ENCODE data around the gene EXOC6.

The EXOC6 gene

DNA sequence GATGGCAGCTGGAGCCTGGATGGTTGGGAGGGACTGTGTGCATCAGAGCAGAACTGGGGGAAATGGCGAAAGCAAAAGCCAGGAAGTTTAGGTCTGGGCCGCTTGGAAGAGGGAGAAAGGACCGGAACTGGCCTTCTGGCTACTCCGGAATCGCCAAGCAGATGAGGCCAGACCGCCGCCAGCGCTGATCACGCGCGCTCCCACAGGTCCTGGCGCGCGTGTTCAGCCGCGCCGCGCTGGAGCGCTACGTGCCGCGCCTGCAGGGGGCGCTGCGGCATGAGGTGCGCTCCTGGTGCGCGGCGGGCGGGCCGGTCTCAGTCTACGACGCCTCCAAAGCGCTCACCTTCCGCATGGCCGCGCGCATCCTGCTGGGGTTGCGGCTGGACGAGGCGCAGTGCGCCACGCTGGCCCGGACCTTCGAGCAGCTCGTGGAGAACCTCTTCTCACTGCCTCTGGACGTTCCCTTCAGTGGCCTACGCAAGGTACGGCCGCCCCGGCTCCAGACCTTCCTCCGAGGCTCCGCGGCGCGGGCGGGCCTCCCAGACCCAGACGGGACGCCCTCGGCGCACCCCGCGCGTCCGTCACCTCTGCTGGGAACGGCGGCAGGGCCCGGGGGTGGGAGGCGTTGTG lies 214.3 kb downstream of the EXOC6 start:
- H3K9me3 ChIP-seq (ENCODE audit: low read depth, low read length): no peaks in the 10 kb centered on the region
- no peak for DNase-seq (ENCODE audit: low read depth, low spot score)
- TF ChIP-seq EZH2 (IDR thresholded peaks at IDR 0.05) (no peak), FOXP2 (optimal IDR thresholded peaks at IDR 0.05; ENCODE audit: control extremely low read depth, extremely low read length, insufficient read depth) (no peak), POLR2AphosphoS5 (IDR thresholded peaks at IDR 0.05; ENCODE audit: borderline replicate concordance, low read depth, low read length) (no peak)
- no peak overlapping the region for H3K9ac ChIP-seq (ENCODE audit: insufficient read length)
- no peaks in the 10 kb centered on the region for H3K36me3 ChIP-seq (ENCODE audit: insufficient read depth, low read length)
- no peak overlapping the region for H3K4me3 ChIP-seq
- H3K27ac ChIP-seq: no peak overlapping the region

DNA sequence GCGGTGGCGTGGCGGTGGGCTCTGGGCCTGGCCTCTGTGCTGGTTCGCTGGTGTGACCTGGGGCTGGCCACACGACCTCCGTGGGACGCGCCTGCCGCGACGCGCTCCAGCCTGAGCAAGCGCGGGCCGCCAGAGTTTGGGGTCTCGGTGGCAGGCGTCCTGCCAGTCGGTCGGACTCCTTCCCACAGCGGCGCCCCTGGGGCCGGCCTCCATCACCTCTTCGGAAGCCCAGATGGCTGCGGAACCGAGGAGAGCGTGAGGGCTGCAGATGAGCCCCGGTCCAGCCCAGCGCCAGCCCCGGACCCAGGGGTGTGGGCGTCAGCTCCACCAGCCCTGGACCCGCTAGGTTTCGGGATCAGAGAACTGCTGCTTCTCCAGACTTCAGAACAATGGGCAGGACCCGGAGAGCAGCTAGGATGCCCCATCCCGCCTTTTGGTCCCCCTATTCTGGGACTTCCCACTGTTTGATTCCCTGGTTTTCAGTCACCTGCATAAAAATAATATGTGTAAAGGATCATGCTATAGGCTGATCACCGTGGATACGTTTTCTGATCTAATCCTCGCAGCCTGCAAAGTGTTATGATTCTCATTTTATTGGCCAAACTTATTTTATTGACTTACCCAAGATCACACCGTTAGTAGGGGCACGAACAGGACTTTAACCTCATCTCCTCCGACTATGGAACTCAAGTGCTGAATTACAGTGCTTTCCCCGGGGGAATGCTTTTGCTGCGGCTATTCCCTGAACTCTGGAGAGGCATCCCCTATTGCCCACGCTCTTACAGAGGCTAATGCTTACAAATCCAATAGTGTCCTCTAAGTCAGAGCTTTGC lies 215.0 kb downstream of the EXOC6 start:
- H3K4me3 ChIP-seq: no peak overlapping the region
- no peak for DNase-seq (ENCODE audit: low read depth, low spot score)
- no peak overlapping the region for H3K27ac ChIP-seq
- no peaks in the 10 kb centered on the region for H3K9me3 ChIP-seq (ENCODE audit: low read depth, low read length)
- H3K9ac ChIP-seq (ENCODE audit: insufficient read length): no peak overlapping the region
- TF ChIP-seq EZH2 (IDR thresholded peaks at IDR 0.05): no peak
- no peak for TF ChIP-seq POLR2AphosphoS5 (IDR thresholded peaks at IDR 0.05; ENCODE audit: borderline replicate concordance, low read depth, low read length)
- no peak for TF ChIP-seq FOXP2 (optimal IDR thresholded peaks at IDR 0.05; ENCODE audit: control extremely low read depth, extremely low read length, insufficient read depth)
- no peaks in the 10 kb centered on the region for H3K36me3 ChIP-seq (ENCODE audit: insufficient read depth, low read length)

DNA sequence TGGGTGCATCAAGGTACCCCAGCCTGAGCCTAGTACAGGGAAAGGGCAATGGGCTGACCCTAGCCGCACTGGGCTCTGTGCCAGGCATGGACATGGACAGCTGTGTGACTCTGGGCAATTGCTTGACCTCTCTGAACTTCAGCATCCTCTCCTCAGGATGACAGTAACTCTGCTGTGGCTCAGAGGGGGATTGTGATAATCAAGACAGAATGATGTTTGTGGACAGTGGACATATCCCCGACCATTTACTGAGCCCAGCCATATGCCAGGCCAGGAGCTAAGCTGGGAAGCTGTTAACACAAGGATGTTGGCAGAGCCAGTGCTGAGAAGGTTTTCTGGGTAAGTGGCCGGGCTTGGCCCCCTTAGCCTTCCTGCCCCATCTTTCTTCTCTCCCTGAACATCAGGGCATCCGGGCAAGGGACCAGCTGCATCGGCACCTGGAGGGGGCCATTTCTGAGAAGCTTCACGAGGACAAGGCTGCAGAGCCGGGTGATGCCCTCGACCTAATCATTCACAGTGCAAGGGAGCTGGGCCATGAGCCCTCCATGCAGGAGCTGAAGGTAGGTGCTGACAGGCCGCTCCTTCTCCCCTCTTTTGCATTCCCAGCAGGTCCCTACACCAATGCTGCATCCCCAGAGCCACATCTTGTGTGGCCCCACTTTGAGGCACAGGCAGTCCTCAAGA lies 215.8 kb downstream of the EXOC6 start:
- Histone ChIP-seq H3K27ac (no peak overlapping the region), H3K9ac (ENCODE audit: insufficient read length) (no peak overlapping the region), H3K9me3 (ENCODE audit: low read depth, low read length) (no peaks in the 10 kb centered on the region), H3K4me3 (no peak overlapping the region), H3K36me3 (ENCODE audit: insufficient read depth, low read length) (no peaks in the 10 kb centered on the region)
- DNase-seq (ENCODE audit: low read depth, low spot score): no peak
- TF ChIP-seq FOXP2 (optimal IDR thresholded peaks at IDR 0.05; ENCODE audit: control extremely low read depth, extremely low read length, insufficient read depth) (no peak), EZH2 (IDR thresholded peaks at IDR 0.05) (no peak), POLR2AphosphoS5 (IDR thresholded peaks at IDR 0.05; ENCODE audit: borderline replicate concordance, low read depth, low read length) (no peak)

DNA sequence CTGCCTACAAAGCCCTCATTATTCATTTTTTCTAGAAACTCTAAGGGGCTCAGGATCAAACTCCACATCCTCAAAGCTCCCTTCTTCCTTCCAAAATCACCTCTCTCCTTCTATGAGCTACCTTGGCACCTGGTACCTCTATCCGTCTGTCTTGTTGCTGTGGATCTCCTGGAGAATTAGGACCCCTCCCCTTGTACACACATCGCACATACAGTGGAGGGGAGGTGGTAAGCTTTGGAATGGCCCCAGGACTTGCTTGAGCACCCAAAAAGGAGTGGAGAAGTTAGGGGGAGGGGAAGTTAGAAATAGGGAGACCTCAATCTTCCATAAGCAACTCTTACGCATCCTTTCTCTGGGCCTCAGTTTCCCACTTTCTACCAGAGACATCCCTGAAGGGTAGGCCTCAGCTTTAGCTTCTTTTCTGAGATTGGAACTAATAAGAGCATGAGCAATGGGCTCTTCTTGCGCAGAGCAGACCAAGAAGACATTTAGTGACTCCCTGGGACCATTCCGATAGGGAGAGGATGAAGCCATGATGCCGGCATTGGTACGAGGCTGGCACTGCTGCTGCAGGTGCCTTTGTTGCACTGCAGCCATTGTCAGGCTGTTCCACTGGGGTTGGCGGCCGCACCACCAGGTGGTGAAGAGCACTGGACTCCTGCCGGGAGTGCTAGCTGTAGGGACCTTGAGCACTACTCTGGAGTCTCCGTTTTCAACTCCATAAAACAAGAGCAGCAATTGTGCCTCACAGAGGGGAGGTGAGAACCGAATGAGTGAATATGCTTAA lies 216.7 kb downstream of the EXOC6 start:
- Histone ChIP-seq H3K9me3 (ENCODE audit: low read depth, low read length) (no peaks in the 10 kb centered on the region), H3K27ac (no peak overlapping the region), H3K4me3 (no peak overlapping the region), H3K36me3 (ENCODE audit: insufficient read depth, low read length) (no peaks in the 10 kb centered on the region), H3K9ac (ENCODE audit: insufficient read length) (no peak overlapping the region)
- no peak for TF ChIP-seq FOXP2 (optimal IDR thresholded peaks at IDR 0.05; ENCODE audit: control extremely low read depth, extremely low read length, insufficient read depth)
- no peak for TF ChIP-seq POLR2AphosphoS5 (IDR thresholded peaks at IDR 0.05; ENCODE audit: borderline replicate concordance, low read depth, low read length)
- TF ChIP-seq EZH2 (IDR thresholded peaks at IDR 0.05): no peak
- DNase-seq (ENCODE audit: low read depth, low spot score): no peak

DNA sequence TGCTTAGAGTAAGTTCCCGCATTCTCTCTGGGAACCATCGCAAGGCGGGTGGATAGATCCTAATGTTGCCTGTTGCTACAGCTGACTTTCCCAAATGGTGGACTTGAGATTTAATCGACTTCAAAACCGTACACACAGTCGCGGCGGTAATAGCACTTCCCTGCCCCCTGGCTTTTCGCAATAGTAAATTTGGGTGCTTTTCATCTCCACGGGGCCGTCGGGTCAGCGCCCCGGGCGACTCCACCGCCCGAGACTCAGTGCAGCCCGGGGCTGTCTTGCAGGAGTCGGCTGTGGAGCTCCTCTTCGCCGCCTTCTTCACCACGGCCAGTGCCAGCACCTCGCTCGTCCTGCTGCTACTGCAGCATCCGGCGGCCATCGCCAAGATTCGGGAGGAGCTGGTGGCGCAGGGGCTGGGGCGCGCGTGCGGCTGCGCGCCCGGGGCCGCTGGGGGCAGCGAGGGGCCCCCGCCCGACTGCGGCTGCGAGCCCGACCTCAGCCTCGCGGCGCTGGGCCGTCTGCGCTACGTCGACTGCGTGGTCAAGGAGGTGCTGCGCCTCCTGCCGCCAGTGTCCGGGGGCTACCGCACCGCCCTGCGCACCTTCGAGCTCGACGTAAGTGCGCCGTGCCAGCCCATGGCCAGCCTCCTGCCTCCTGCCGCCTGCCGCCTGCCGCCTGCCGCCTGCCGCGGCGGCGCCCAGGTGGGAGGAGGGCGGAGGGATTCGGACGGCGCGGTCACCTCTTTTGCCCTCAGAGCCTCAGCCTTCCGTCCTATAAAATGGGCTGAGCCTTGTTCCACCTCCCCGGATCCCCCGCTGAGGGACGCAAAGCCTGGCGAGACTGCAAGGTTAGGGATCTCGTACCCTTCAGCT lies 217.6 kb downstream of the EXOC6 start:
- DNase-seq (ENCODE audit: low read depth, low spot score): no peak

DNA sequence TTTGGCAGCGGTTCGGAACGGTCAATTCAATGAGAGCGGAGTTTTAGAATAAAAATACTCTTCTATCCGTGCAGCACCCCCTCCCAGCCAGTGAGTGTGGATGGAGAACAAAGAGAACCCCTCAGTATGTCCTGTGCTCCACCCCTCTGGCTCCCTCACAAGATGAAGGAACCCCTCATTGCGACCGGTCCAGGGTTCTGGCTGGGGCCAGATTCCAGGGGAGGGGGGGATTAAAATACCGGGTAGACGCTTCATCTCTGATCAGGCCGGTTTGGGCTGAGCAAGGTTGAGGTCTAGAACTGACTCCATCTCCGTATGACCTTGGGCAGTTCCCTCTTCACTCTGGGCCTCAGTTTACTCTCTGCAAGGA lies 218.2 kb downstream of the EXOC6 start:
- Histone ChIP-seq H3K4me3 (no peak overlapping the region), H3K36me3 (ENCODE audit: insufficient read depth, low read length) (no peaks in the 10 kb centered on the region), H3K9ac (ENCODE audit: insufficient read length) (no peak overlapping the region), H3K9me3 (ENCODE audit: low read depth, low read length) (no peaks in the 10 kb centered on the region), H3K27ac (no peak overlapping the region)
- TF ChIP-seq FOXP2 (optimal IDR thresholded peaks at IDR 0.05; ENCODE audit: control extremely low read depth, extremely low read length, insufficient read depth) (no peak), POLR2AphosphoS5 (IDR thresholded peaks at IDR 0.05; ENCODE audit: borderline replicate concordance, low read depth, low read length) (no peak), EZH2 (IDR thresholded peaks at IDR 0.05) (no peak)
- DNase-seq (ENCODE audit: low read depth, low spot score): no peak

More for the DNA sequence above, 217.6 kb downstream of the EXOC6 start:
- H3K9ac ChIP-seq (ENCODE audit: insufficient read length): no peak overlapping the region
- H3K9me3 ChIP-seq (ENCODE audit: low read depth, low read length): no peaks in the 10 kb centered on the region
- no peak overlapping the region for H3K27ac ChIP-seq
- H3K36me3 ChIP-seq (ENCODE audit: insufficient read depth, low read length): no peaks in the 10 kb centered on the region
- TF ChIP-seq POLR2AphosphoS5 (IDR thresholded peaks at IDR 0.05; ENCODE audit: borderline replicate concordance, low read depth, low read length) (no peak), FOXP2 (optimal IDR thresholded peaks at IDR 0.05; ENCODE audit: control extremely low read depth, extremely low read length, insufficient read depth) (no peak), EZH2 (IDR thresholded peaks at IDR 0.05) (no peak)
- no peak overlapping the region for H3K4me3 ChIP-seq

Data from SK-N-MC (cell line).